Muscle layer of duodenum (tissue), 2 donors: ENCODE measurements around the gene ARSB.
A peak's percentile ranks its signal among the peaks of the same experiment; 100 is the strongest.

Experiments
- H3K27ac ChIP-seq: one replicate; pipeline ENCODE4 v1.7.0; 2013; ENCODE audit warnings: mild to moderate bottlenecking, low read length
- H3K27me3 ChIP-seq: one replicate; pipeline ENCODE4 v1.7.0; 2013; ENCODE audit warnings: low read depth, mild to moderate bottlenecking, control low read depth, low read length
- H3K36me3 ChIP-seq, 2 donors: one replicate each; pipeline ENCODE4 v1.7.0; 2013; ENCODE audit warnings: low read length in 2 of 2, control low read depth in 1 of 2, mild to moderate bottlenecking in 1 of 2; ENCODE audit not compliant: insufficient read depth in 2 of 2, control insufficient read depth in 1 of 2
- H3K4me1 ChIP-seq, 2 donors: one replicate each; pipeline ENCODE4 v1.7.0; 2013; ENCODE audit warnings: low read length in 2 of 2, mild to moderate bottlenecking in 2 of 2, control low read depth in 1 of 2, moderate library complexity in 1 of 2; ENCODE audit not compliant: insufficient read depth in 2 of 2, control insufficient read depth in 1 of 2
- H3K4me3 ChIP-seq, 2 donors: one replicate each; pipeline ENCODE4 v1.7.0; 2013; ENCODE audit warnings: low read length in 2 of 2, low read depth in 1 of 2, mild to moderate bottlenecking in 1 of 2
- H3K9me3 ChIP-seq, 2 donors: one replicate each; pipeline ENCODE4 v1.7.0; 2013; ENCODE audit warnings: low read length in 2 of 2, control low read depth in 1 of 2, mild to moderate bottlenecking in 1 of 2; ENCODE audit not compliant: control insufficient read depth in 1 of 2
- donor health status: healthy.

ARSB gene

DNA sequence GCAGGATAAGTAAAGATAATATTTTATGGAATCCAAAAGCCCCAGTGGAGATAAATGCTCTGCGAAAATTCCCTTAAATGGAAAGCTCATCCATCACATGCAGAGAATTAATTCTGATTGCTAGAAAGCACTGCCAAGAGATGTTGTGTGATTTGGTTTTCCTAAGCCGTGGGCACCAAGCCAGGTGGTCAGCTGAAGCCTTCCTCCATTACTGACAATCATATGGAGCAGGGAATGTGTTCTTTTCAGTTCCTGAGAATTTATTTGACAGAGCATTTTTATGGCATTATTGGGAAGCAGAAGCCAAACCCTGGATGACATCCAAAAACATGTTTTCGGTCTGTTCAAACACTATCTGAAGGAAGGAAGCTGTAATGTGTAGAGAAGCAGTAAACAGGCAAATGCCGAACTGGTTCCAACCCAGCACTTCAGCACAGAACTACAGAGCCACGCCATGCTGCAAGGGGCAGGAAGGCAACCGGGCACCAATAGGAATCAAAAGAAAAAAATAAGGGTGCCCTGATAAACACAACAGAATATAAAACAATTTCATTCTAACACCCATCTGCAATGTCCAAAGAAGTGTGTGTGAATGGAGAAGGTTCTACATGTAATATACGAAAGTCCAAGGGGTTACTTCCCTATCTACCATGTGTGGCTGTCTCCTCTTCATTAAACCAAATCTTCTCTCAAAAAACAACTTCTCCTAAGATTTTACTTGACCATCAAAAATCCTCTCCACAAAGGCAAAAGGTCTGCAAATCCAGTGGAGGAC, 12.3 kb downstream of the ARSB start:
- Histone ChIP-seq H3K27ac (no peak overlapping the region), H3K9me3 (no peaks in the 10 kb centered on the region), H3K36me3 (no peaks in the 10 kb centered on the region), H3K4me3 (peak overlapping the region; percentile 6 to 21), H3K4me1 (peaks cover 20 to 26% of the 10 kb centered on the region in 2 donors), H3K27me3 (no peaks in the 10 kb centered on the region)

DNA sequence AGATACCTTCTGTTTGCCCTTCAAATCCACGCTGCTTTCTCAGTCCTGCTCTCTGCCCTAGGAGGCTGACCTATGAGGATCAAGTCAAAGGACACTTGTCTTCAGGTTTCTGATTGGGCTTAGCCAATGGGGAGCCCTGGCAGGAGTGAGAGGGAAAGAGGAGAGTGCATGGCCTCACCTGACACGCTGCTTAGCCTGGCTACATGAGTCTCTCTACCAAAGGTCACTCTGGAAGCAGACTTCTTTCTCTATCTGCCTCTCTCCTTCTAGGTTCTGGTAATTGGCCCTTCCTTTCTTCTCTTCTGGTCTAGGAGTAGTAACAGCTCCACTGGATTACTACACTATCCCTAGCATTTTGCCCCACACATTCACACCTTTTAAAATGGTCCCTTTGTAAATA, 13.1 kb downstream of the ARSB start:
- Histone ChIP-seq H3K36me3 (no peaks in the 10 kb centered on the region), H3K27me3 (no peaks in the 10 kb centered on the region), H3K4me1 (peaks cover 20 to 26% of the 10 kb centered on the region in 2 donors), H3K4me3 (no peak overlapping the region), H3K27ac (no peak overlapping the region), H3K9me3 (no peaks in the 10 kb centered on the region)

DNA sequence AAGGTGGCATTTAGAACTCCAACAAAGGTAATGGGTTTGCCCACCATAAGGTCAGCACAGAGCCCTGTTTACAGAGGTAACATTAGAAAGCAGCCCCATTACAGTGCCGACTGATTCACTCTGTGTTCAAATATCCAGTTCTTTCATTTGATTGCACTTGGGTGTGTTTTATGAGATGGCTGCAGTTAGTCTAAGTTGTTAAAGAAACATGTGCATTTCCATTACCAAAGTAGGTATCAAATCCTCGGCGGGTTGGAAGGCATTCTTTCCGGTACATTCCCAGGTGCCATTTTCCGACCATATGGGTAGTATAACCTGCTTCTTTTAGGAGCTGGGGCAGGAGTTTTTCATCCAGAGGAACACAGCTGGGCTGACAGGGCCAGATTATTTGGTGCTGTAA, 16.3 kb downstream of the ARSB start:
- no peaks in the 10 kb centered on the region for H3K9me3 ChIP-seq
- no peak overlapping the region for H3K4me3 ChIP-seq
- H3K36me3 ChIP-seq = no peaks in the 10 kb centered on the region
- H3K27me3 ChIP-seq = no peaks in the 10 kb centered on the region
- H3K27ac ChIP-seq = no peak overlapping the region
- peaks cover 15% of the 10 kb centered on the region in 2 donors for H3K4me1 ChIP-seq

DNA sequence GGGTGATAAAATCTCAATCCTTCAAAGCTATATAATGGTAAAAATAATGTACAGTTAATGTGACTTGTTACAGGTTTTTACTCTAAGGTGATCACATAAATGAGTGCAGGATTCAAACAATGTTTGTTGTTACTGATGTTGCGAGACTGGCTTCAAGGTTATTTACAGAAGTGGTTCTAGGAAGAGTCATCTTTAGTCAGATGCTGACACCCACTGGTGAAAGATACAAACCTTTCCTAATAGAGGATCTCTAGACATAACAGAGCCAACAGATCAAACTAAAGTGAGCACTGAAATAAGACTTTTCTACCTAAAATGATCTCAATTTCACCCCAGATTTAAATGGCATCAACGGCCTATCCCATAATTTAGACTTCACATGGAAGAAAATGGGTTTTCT, 20.2 kb downstream of the ARSB start:
- Histone ChIP-seq H3K27me3 (no peaks in the 10 kb centered on the region), H3K9me3 (no peaks in the 10 kb centered on the region), H3K4me1 (no peaks in the 10 kb centered on the region)

DNA sequence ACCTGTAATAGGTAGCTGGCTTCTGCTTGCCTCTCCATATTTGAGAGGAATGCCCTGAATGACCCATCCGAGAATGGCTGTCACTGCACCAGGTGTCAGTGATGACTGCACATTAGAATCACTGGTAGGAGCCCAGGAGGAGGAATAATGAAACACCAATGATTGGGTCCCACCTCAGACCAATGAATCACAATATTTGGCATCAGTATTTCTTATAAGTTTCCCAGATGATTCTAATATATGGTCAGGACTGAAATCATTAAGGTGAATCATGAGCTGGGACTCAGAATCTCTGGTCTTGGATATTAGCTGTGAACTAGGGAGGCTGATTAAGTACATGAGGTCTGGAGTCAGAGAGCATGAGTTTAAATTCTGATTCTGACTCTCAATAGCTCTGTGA, 23.4 kb downstream of the ARSB start:
- Histone ChIP-seq H3K4me3 (no peak overlapping the region), H3K27me3 (no peaks in the 10 kb centered on the region)

More for the DNA sequence above, 20.2 kb downstream of the ARSB start:
- Histone ChIP-seq H3K27ac (no peak overlapping the region), H3K36me3 (no peaks in the 10 kb centered on the region), H3K4me3 (no peak overlapping the region)

DNA sequence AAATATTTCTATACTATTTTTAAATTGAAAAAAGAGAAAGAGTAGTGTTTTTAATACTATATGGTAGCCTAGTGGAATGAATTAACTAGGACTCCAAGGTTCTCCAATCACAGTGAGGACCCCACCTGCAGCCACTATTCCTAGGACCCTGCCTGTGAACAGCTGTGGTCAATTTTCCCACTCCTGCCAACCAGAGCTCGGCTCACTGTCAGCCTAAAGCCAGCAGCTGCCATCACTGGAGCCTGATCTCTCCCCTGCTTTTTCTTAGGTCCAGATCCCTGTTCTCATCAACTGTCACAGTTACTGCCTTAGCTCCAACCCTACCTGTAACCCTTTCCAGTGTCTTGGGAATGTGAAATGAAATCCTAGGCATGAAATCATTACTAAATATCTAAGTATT, 25.3 kb downstream of the ARSB start:
- no peak overlapping the region for H3K27ac ChIP-seq
- H3K27me3 ChIP-seq = no peaks in the 10 kb centered on the region
- H3K4me1 ChIP-seq = no peaks in the 10 kb centered on the region
- H3K36me3 ChIP-seq = no peaks in the 10 kb centered on the region
- no peak overlapping the region for H3K4me3 ChIP-seq
- no peaks in the 10 kb centered on the region for H3K9me3 ChIP-seq

More for the DNA sequence above, 23.4 kb downstream of the ARSB start:
- Histone ChIP-seq H3K4me1 (no peaks in the 10 kb centered on the region), H3K9me3 (no peaks in the 10 kb centered on the region), H3K36me3 (no peaks in the 10 kb centered on the region), H3K27ac (no peak overlapping the region)

DNA sequence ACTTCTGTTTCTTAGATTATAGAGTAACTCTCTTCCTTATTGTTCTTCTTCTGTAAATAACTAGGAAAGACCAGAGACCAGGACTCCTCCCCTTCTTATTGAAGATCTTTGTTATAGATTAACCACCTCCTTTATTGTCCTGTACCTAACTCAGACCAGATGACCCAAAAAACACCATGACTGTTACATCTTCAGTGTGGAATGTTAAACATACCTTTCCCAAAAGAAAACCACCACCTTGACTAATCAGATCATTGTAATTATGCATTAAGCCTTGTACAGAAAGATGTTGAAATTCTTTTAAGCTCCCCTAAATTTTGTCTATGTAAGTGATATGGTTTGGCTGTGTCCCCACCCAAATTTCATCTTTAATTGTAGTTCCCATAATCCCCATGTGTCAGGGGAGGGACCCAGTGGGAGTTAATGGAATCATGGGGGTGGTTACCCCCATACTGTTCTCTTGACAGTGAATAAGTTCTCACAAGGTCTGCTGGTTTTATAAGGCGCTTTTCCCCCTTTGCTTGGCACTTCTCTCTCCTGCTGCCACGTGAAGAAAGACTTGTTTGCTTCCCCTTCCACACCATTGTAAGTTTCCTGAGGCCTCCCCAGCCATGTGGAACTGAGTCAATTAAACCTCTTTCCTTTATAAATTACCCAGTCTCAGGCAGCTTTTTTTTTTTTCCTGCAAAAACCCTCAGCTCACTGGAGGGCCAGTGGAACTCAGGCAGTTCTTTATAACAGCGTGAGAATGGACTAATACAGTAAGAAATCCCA, 26.3 kb downstream of the ARSB start:
- H3K4me3 ChIP-seq = no peak overlapping the region
- H3K36me3 ChIP-seq = no peaks in the 10 kb centered on the region
- H3K27me3 ChIP-seq = no peaks in the 10 kb centered on the region
- H3K27ac ChIP-seq = no peak overlapping the region
- no peaks in the 10 kb centered on the region for H3K4me1 ChIP-seq
- H3K9me3 ChIP-seq = no peaks in the 10 kb centered on the region

DNA sequence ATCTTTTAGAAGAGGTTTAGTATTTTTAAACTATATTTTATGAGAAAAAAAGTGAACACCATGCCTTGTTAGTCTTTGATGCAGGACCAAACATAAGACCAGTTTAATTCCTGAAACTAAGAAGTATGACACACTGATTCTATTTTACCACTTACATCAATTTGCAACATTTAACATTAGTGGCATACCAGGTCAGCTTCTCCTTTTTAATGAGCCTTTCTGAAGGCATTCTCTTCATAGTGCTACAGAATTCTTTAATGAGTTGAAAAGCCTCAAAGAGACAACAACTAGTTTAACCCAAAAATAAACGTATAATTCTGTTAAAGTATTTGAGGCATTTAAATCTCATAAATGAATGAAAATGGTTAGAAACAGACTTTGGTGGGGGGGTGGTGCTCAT, 28.2 kb downstream of the ARSB start:
- Histone ChIP-seq H3K4me3 (no peak overlapping the region), H3K27me3 (no peaks in the 10 kb centered on the region), H3K9me3 (no peaks in the 10 kb centered on the region), H3K4me1 (no peaks in the 10 kb centered on the region), H3K36me3 (no peaks in the 10 kb centered on the region), H3K27ac (no peak overlapping the region)

DNA sequence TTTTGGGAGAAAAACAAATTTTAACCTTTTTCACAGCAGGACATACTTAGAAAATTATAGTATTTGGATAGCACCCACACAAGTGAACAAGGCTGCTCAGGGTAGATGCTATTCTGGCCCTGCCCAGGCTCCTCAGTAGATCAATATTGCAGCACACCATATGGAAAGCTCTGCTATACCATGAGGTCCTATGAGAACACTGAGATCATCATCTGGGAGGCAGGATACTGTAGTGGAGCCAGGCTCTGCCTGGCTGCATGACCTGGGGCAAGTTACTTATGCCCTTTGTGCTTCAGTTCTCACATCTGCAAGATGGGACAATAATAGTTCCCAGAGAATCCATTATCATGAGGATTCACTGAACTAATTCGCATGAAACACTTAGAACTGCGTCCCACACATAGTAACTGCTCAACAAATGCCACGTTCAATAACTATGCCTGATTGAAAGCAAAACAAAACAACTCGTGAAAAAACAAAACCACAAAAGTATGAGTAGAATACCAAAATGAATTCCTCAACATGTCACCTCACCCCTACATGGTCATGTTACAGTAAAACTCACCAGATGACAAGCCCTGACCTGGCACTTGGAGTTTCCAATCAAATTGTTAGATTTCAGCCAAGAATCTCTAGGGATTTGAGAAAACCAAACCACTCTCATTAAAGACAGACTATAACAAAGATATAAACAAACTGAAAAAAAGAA, 31.9 kb downstream of the ARSB start:
- Histone ChIP-seq H3K9me3 (no peaks in the 10 kb centered on the region), H3K27me3 (no peaks in the 10 kb centered on the region), H3K27ac (no peak overlapping the region), H3K36me3 (no peaks in the 10 kb centered on the region), H3K4me1 (no peaks in the 10 kb centered on the region), H3K4me3 (no peak overlapping the region)

DNA sequence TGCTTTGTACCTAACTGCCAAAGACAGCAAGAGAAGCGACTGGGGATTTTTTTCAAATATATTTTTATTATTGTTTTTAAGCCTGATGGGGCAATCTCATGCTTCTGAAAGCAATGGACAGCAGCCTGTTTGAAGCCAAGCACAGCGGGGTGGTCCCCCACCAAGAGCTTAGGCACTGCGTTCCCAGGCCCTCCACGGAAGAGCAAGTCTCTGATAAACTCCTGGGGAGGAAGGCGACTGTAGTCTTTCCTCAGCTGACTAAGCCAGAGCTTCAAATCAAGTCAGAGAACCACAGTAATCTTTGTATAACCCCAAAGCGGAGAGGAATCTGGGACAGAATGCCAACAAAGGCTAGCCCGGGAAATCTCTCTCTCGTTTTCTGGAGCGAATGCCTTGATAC, 54.4 kb downstream of the ARSB start:
- H3K4me1 ChIP-seq = no peaks in the 10 kb centered on the region
- no peaks in the 10 kb centered on the region for H3K36me3 ChIP-seq
- H3K27me3 ChIP-seq = no peaks in the 10 kb centered on the region
- no peaks in the 10 kb centered on the region for H3K9me3 ChIP-seq
- no peak overlapping the region for H3K27ac ChIP-seq
- no peak overlapping the region for H3K4me3 ChIP-seq

DNA sequence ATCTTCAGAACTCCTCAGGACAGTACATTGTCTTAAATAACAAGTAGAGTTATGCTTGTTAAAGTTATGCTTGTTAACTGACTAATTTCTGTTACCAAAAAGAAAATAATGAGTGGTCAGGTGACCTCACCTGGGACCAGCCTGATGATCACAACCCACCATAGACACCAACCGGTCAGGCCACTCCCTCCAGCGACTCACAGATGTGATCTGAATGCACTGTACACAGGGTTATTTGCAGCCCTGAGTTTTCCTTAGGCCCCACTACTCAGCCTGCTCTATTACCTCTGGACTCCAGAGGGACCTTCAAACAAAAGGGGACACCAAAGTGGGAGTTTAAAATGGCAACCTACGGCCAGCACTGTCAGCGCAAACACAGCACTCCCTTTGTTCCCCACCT, 55.3 kb downstream of the ARSB start:
- H3K27ac ChIP-seq = no peak overlapping the region
- no peaks in the 10 kb centered on the region for H3K36me3 ChIP-seq
- no peak overlapping the region for H3K4me3 ChIP-seq
- no peaks in the 10 kb centered on the region for H3K27me3 ChIP-seq
- H3K9me3 ChIP-seq = no peaks in the 10 kb centered on the region
- no peaks in the 10 kb centered on the region for H3K4me1 ChIP-seq
